Spleen (tissue), 11 donors: ENCODE measurements around the gene N4BP2L1. TPM values are rescaled to one million over a fixed set of nuclear protein-coding genes. Genes with fewer than 3 reads are reported as not detected.
A peak's percentile ranks its signal among the peaks of the same experiment; 100 is the strongest.

ENCODE experiments used
- DNase-seq: peaks from one replicate; pipeline ENCODE4 v3.0.0-alpha.2; 2020
- H3K27ac ChIP-seq, 8 donors: fragments of 200-600 bp; sonication (generic) in 7 of 8; 1 replicate in 4 of 8; 2 replicates in 4 of 8; pipeline versions ENCODE4 v1.5.0 to v1.8.0; 2016 to 2021; ENCODE audit warnings: inconsistent platforms in 4 of 8, mild to moderate bottlenecking in 4 of 8, moderate library complexity in 1 of 8
- H3K27me3 ChIP-seq, 7 donors: fragments of 200-600 bp; sonication (generic) in 6 of 7; replicated peaks in 1 of 7; 1 replicate in 4 of 7; 2 replicates in 3 of 7; pipeline versions ENCODE4 v1.5.0 to v1.8.0; 2016 to 2021; ENCODE audit warnings: inconsistent platforms in 3 of 7, mild to moderate bottlenecking in 1 of 7
- H3K36me3 ChIP-seq, 6 donors: fragments of 200-600 bp; sonication (generic) in 5 of 6; 1 replicate in 4 of 6; 2 replicates in 2 of 6; pipeline versions ENCODE4 v1.5.0 to v1.8.0; 2016 to 2021; ENCODE audit warnings: inconsistent platforms in 2 of 6
- H3K4me1 ChIP-seq, 6 donors: fragments of 200-600 bp; sonication (generic) in 5 of 6; 1 replicate in 3 of 6; 2 replicates in 3 of 6; pipeline versions ENCODE4 v1.5.0 to v1.8.0; 2016 to 2021; ENCODE audit warnings: inconsistent platforms in 3 of 6
- H3K4me3 ChIP-seq, 8 donors: fragments of 200-600 bp; sonication (generic) in 7 of 8; 1 replicate in 4 of 8; 2 replicates in 4 of 8; pipeline versions ENCODE4 v1.5.0 to v1.8.0; 2016 to 2021; ENCODE audit warnings: inconsistent platforms in 4 of 8, mild to moderate bottlenecking in 4 of 8, moderate library complexity in 2 of 8
- H3K9me3 ChIP-seq, 8 donors: fragments of 200-600 bp; sonication (generic) in 7 of 8; 1 replicate in 4 of 8; 2 replicates in 4 of 8; pipeline versions ENCODE4 v1.5.0 to v1.8.0; 2016 to 2021; ENCODE audit warnings: inconsistent platforms in 4 of 8
- POLR2A ChIP-seq, 3 donors: fragments of 450-650 bp; IDR thresholded peaks; one replicate each; pipeline ENCODE4 v1.5.1; 2017; ENCODE audit warnings: antibody characterized with exemption in 3 of 3, mild to moderate bottlenecking in 1 of 3
- POLR2AphosphoS5 ChIP-seq, 3 donors: sonication (generic); formaldehyde crosslinking; IDR thresholded peaks; one replicate each; pipeline ENCODE4 v1.5.1; 2017; ENCODE audit warnings: antibody characterized with exemption in 3 of 3
- WGBS, 5 donors: extraction: QIAGEN DNeasy Blood & Tissue Kit in 3 of 5; methylation state at CpG; one replicate each; pipeline versions ENCODE4 v1.1.5 to v1.1.7; 2013 to 2018; 5-methylcytosine and 5-hydroxymethylcytosine counted together
- intact Hi-C: fragments of 100-400 bp; cut with DNase I; formaldehyde crosslinking; loops from one replicate; pipeline ENCODE4 v1.15.0; 2023; ENCODE audit warnings: low total_unique reads
- polyA plus RNA-seq, 3 donors: library from polyadenylated mRNA; stranded (reverse); fragments of 200-250 nt; gene quantifications; one replicate each; pipeline ENCODE4 v1.2.1, GENCODE V29; 2013
- total RNA-seq, 7 donors: library from RNA; depleted of rRNA in 3 of 7; stranded (reverse); fragments of >200 nt in 3 of 7; fragmentation: NEBNext Ultra II Directional in 4 of 7; extraction: Animal tissue kit (Norgen Biotek cat#: 25700) in 4 of 7; gene quantifications; one replicate each; pipeline versions ENCODE4 v1.1.0 to v1.2.1, GENCODE V29; 2016 to 2021
- TF ChIP-seq, protein P1 (sequence below), 11 experiments: fragments of 200-600 bp in 7 of 11; fragments of 450-650 bp in 4 of 11; sonication (generic) in 4 of 11; IDR thresholded peaks in 8 of 11; conservative IDR thresholded peaks in 3 of 11; 1 replicate in 7 of 11; 2 replicates in 4 of 11; pipeline versions ENCODE4 v1.4.0 to v1.8.0; 2016 to 2021; ENCODE audit warnings: antibody characterized with exemption in 11 of 11, inconsistent platforms in 4 of 11, mild to moderate bottlenecking in 1 of 11
- donor health status: healthy with polysubstance abuse.
- donor health status: DM: no; HTN: no; CAD: no; lungs with moderate emphysema.
- donor health status: DM: no; HTN: no; CAD: no.
- donor health status: Bipolar disorder and iron deficiency.
- donor health status: healthy.
- donor health status: DM: no; HTN: no; CAD: no.
- donor health status: DM: yes; HTN: yes; CAD: no.

The N4BP2L1 gene
- total and polyA plus RNA-seq, 10 donors: 28.3 to 57.4 (median 39.9) TPM

DNA sequence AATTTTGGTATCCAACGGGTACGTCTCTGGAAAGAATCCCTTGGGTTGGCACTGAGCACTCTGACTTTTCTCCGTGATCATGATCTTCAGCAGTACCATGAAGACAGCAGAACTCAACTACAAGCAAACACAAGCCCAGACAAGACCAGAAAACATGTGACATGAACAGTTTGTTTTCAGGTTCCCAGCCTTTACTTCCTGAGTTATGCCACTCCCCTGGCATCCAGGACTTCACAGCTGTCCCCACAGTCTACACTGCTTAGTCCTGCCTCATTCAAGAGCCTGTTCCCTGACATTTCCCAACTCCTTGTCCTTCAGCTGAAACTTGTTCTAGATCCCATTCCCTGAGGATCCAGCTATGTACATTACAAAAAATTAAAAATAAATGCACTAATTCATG is 4.9 kb upstream of the N4BP2L1 start:
- Histone ChIP-seq H3K27me3 (no peaks in the 10 kb centered on the region), H3K4me1 (peaks cover 4 to 26% (median 13%) of the 10 kb centered on the region in 6 donors), H3K4me3 (no peak overlapping the region), H3K9me3 (no peaks in the 10 kb centered on the region), H3K36me3 (peaks cover 0 to 38% (median 3%) of the 10 kb centered on the region in 6 donors), H3K27ac (no peak overlapping the region)
- WGBS, 5 donors: 93 to 98% (median 96%) methylated on average over 3 of the region's 3 CpGs
- TF ChIP-seq POLR2AphosphoS5 (IDR thresholded peaks at IDR 0.05): no peak
- no peak for TF ChIP-seq POLR2A (IDR thresholded peaks at IDR 0.05)
- TF ChIP-seq, protein P1, sequence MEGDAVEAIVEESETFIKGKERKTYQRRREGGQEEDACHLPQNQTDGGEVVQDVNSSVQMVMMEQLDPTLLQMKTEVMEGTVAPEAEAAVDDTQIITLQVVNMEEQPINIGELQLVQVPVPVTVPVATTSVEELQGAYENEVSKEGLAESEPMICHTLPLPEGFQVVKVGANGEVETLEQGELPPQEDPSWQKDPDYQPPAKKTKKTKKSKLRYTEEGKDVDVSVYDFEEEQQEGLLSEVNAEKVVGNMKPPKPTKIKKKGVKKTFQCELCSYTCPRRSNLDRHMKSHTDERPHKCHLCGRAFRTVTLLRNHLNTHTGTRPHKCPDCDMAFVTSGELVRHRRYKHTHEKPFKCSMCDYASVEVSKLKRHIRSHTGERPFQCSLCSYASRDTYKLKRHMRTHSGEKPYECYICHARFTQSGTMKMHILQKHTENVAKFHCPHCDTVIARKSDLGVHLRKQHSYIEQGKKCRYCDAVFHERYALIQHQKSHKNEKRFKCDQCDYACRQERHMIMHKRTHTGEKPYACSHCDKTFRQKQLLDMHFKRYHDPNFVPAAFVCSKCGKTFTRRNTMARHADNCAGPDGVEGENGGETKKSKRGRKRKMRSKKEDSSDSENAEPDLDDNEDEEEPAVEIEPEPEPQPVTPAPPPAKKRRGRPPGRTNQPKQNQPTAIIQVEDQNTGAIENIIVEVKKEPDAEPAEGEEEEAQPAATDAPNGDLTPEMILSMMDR (IDR thresholded peaks at IDR 0.05 in 8 of 11, conservative IDR thresholded peaks at IDR 0.05 in 3 of 11): no peak
- intact Hi-C loops: no loop called here
- no peak for DNase-seq

DNA sequence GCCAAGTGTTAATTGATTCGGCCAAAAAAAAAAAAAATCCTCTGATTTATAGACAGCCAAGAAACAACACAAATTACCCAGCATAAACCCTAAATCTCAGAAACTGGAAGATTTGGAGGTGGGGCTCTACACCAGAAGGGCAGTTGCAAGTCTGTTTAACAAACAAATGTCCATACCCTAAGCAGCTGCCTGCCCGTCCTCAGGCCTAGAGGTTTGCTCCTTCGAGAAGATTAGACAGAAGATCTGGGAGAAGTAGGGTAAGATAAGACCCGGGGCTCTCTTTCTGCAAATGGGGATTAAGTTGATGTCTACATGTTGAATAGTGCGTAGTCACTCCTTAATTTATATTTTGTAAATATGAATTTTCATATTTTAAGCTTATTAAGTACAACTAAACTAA is 3.4 kb upstream of the N4BP2L1 start:
- H3K4me3 ChIP-seq: no peak overlapping the region
- no peak for TF ChIP-seq POLR2AphosphoS5 (IDR thresholded peaks at IDR 0.05)
- TF ChIP-seq POLR2A (IDR thresholded peaks at IDR 0.05): no peak
- TF ChIP-seq, protein P1 (IDR thresholded peaks at IDR 0.05 in 8 of 11, conservative IDR thresholded peaks at IDR 0.05 in 3 of 11): no peak
- H3K36me3 ChIP-seq: peaks cover 0 to 35% (median 2%) of the 10 kb centered on the region in 6 donors
- no peak for DNase-seq
- no peak overlapping the region for H3K27ac ChIP-seq
- H3K4me1 ChIP-seq: peaks cover 4 to 31% (median 16%) of the 10 kb centered on the region in 6 donors
- no peaks in the 10 kb centered on the region for H3K9me3 ChIP-seq
- intact Hi-C loops: no loop called here
- WGBS, 5 donors: 91 to 97% (median 95%) methylated on average over 5 of the region's 5 CpGs
- H3K27me3 ChIP-seq: no peaks in the 10 kb centered on the region

DNA sequence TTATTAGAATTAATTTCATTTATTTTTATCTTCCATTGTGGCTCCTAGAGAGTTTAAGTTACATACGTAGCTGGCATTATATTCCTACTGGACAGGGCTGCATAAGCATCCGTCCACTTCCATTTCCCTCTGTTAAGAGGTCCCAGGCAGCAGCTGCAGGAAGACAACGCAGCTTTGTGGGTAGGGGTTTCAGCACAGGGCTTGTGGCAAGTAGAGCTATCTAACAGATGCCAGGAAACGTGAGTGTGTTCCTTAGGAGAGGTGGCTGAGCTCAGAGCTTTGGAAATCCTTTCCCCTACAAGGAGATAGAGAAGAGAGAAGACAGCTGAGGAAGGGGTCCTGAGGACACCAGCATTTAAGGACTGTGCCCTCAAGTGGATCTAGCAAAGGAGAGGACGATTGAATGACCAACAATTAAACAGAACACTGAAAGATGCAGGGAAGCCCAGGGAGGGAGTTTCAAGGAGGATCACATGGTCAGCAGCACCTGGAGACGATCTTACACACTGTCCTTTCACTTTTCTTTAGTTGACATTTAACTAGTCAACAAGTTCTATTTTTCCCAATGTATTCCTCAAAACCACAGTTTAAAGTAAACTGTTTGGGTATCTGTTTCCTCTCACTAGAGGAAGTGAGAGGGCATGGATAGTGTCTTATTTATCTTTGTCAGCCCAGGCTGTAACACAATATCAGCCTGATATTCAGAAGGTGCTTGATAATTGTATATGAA is 2.3 kb upstream of the N4BP2L1 start:
- TF ChIP-seq POLR2A (IDR thresholded peaks at IDR 0.05): no peak
- no peak for TF ChIP-seq POLR2AphosphoS5 (IDR thresholded peaks at IDR 0.05)
- TF ChIP-seq, protein P1 (IDR thresholded peaks at IDR 0.05 in 8 of 11, conservative IDR thresholded peaks at IDR 0.05 in 3 of 11): no peak
- Histone ChIP-seq H3K27me3 (no peaks in the 10 kb centered on the region), H3K27ac (peak overlapping the region in 3 of 8 donors; percentile 36 to 98 (median 97)), H3K4me3 (no peak overlapping the region), H3K4me1 (peaks cover 12 to 43% (median 26%) of the 10 kb centered on the region in 6 donors), H3K9me3 (no peaks in the 10 kb centered on the region), H3K36me3 (peaks cover 0 to 23% (median 0%) of the 10 kb centered on the region in 6 donors)
- intact Hi-C loops: no loop called here
- no peak for DNase-seq
- WGBS, 5 donors: 44 to 70% (median 48%) methylated on average over 6 of the region's 6 CpGs

DNA sequence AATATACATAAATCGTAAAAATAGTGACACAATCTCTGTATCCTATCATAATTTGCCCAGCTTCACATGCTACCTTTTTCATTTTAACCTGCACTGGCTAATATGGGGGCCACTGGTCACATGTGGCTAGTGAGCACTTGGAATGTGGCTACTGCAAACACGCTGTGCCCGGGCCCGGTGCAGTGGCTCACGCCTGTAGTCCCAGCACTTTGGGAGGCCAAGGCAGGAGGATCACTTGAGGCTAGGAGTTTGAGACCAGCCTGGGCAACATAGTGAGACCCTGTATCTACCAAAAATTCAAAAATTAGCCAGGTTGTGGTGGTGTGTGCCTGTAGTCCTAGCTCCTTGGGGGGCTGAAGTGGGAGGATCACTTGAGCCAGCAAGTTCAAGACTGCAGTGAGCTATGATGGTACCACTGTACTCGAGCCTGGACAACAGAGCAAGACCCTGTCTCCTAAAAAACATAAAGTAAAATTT is 1.5 kb upstream of the N4BP2L1 start:
- Histone ChIP-seq H3K27ac (peak overlapping the region in 6 of 8 donors; percentile 97 to 98 (median 98)), H3K9me3 (no peaks in the 10 kb centered on the region), H3K36me3 (peaks cover 0 to 16% (median 0%) of the 10 kb centered on the region in 6 donors), H3K4me1 (peaks cover 14 to 50% (median 33%) of the 10 kb centered on the region in 6 donors), H3K27me3 (no peaks in the 10 kb centered on the region), H3K4me3 (peak overlapping the region in 1 of 8 donors; percentile 81)
- intact Hi-C loops: no loop called here
- DNase-seq: no peak
- TF ChIP-seq POLR2AphosphoS5 (IDR thresholded peaks at IDR 0.05): no peak
- no peak for TF ChIP-seq POLR2A (IDR thresholded peaks at IDR 0.05)
- TF ChIP-seq, protein P1 (IDR thresholded peaks at IDR 0.05 in 8 of 11, conservative IDR thresholded peaks at IDR 0.05 in 3 of 11): no peak
- 93 to 97% (median 96%) methylated on average over 6 of the region's 6 CpGs for WGBS, 5 donors
